ENCODE data around the gene MIR17HG. TPM values are rescaled to one million over a fixed set of nuclear protein-coding genes. Genes with fewer than 3 reads are reported as not detected.
"Not testable (repeated sequence)": the region's sequence is repeated elsewhere in the genome, so short reads cannot be mapped to it uniquely, and the experiment has no call there.

The MIR17HG gene
- total RNA-seq, 1 donor from 2014 or later: 16.7 TPM

- Histone ChIP-seq H3K4me3 (ENCODE audit: low read length in 3 of 3) (no peak overlapping the region), H3K9ac (ENCODE audit: low read depth in 1 of 3, low read length in 3 of 3) (no peak overlapping the region), H3K9me3 (ENCODE audit: control insufficient read depth in 3 of 3, low read length in 3 of 3) (no peaks in the 10 kb centered on the region), H3K27me3 (ENCODE audit: control insufficient read depth in 3 of 3, insufficient read depth in 3 of 3, low read length in 3 of 3) (peaks cover 2 to 29% (median 11%) of the 10 kb centered on the region in 3 donors), H3K36me3 (ENCODE audit: control insufficient read depth in 3 of 3, insufficient read depth in 3 of 3, low read length in 3 of 3) (no peaks in the 10 kb centered on the region), H3K4me1 (ENCODE audit: control insufficient read depth in 3 of 3, insufficient read depth in 3 of 3, low read length in 3 of 3) (no peaks in the 10 kb centered on the region), H3K27ac (ENCODE audit: low read depth, low read length) (no peak overlapping the region)
These were observed 34.4 kb upstream of the MIR17HG start for GRCh38 chr13:91313103-91313502.

- Histone ChIP-seq H3K36me3 (ENCODE audit: control insufficient read depth in 3 of 3, insufficient read depth in 3 of 3, low read length in 3 of 3) (no peaks in the 10 kb centered on the region), H3K9ac (ENCODE audit: low read depth in 1 of 3, low read length in 3 of 3) (no peak overlapping the region), H3K27me3 (ENCODE audit: control insufficient read depth in 3 of 3, insufficient read depth in 3 of 3, low read length in 3 of 3) (peaks cover 2 to 29% (median 11%) of the 10 kb centered on the region in 3 donors), H3K4me3 (ENCODE audit: low read length in 3 of 3) (no peak overlapping the region), H3K4me1 (ENCODE audit: control insufficient read depth in 3 of 3, insufficient read depth in 3 of 3, low read length in 3 of 3) (no peaks in the 10 kb centered on the region), H3K27ac (ENCODE audit: low read depth, low read length) (no peak overlapping the region), H3K9me3 (ENCODE audit: control insufficient read depth in 3 of 3, low read length in 3 of 3) (no peaks in the 10 kb centered on the region)
These were observed 33.9 kb upstream of the MIR17HG start for GRCh38 chr13:91313581-91313980.

GRCh38 chr13:91314888-91315287, 32.6 kb upstream of the MIR17HG start:
- Histone ChIP-seq H3K4me1 (ENCODE audit: control insufficient read depth in 3 of 3, insufficient read depth in 3 of 3, low read length in 3 of 3) (no peaks in the 10 kb centered on the region), H3K27ac (ENCODE audit: low read depth, low read length) (no peak overlapping the region), H3K27me3 (ENCODE audit: control insufficient read depth in 3 of 3, insufficient read depth in 3 of 3, low read length in 3 of 3) (peaks cover 2 to 29% (median 11%) of the 10 kb centered on the region in 3 donors), H3K9ac (ENCODE audit: low read depth in 1 of 3, low read length in 3 of 3) (no peak overlapping the region), H3K36me3 (ENCODE audit: control insufficient read depth in 3 of 3, insufficient read depth in 3 of 3, low read length in 3 of 3) (no peaks in the 10 kb centered on the region), H3K4me3 (ENCODE audit: low read length in 3 of 3) (no peak overlapping the region), H3K9me3 (ENCODE audit: control insufficient read depth in 3 of 3, low read length in 3 of 3) (no peaks in the 10 kb centered on the region)

- H3K9me3 ChIP-seq (ENCODE audit: control insufficient read depth in 3 of 3, low read length in 3 of 3): no peaks in the 10 kb centered on the region
- H3K27ac ChIP-seq (ENCODE audit: low read depth, low read length): no peak overlapping the region
- peaks cover 2 to 26% (median 10%) of the 10 kb centered on the region in 3 donors for H3K27me3 ChIP-seq (ENCODE audit: control insufficient read depth in 3 of 3, insufficient read depth in 3 of 3, low read length in 3 of 3)
- no peaks in the 10 kb centered on the region for H3K36me3 ChIP-seq (ENCODE audit: control insufficient read depth in 3 of 3, insufficient read depth in 3 of 3, low read length in 3 of 3)
- no peak overlapping the region for H3K4me3 ChIP-seq (ENCODE audit: low read length in 3 of 3)
- H3K9ac ChIP-seq (ENCODE audit: low read depth in 1 of 3, low read length in 3 of 3): no peak overlapping the region
- H3K4me1 ChIP-seq (ENCODE audit: control insufficient read depth in 3 of 3, insufficient read depth in 3 of 3, low read length in 3 of 3): no peaks in the 10 kb centered on the region
These were observed 28.6 kb upstream of the MIR17HG start for GRCh38 chr13:91318886-91319285.

- peaks cover 2 to 19% (median 5%) of the 10 kb centered on the region in 3 donors for H3K27me3 ChIP-seq (ENCODE audit: control insufficient read depth in 3 of 3, insufficient read depth in 3 of 3, low read length in 3 of 3)
- H3K9me3 ChIP-seq (ENCODE audit: control insufficient read depth in 3 of 3, low read length in 3 of 3): no peaks in the 10 kb centered on the region
- H3K9ac ChIP-seq (ENCODE audit: low read depth in 1 of 3, low read length in 3 of 3): no peak overlapping the region
- H3K4me1 ChIP-seq (ENCODE audit: control insufficient read depth in 3 of 3, insufficient read depth in 3 of 3, low read length in 3 of 3): no peaks in the 10 kb centered on the region
- H3K4me3 ChIP-seq (ENCODE audit: low read length in 3 of 3): no peak overlapping the region
- no peaks in the 10 kb centered on the region for H3K36me3 ChIP-seq (ENCODE audit: control insufficient read depth in 3 of 3, insufficient read depth in 3 of 3, low read length in 3 of 3)
- no peak overlapping the region for H3K27ac ChIP-seq (ENCODE audit: low read depth, low read length)
These were observed 27.5 kb upstream of the MIR17HG start for GRCh38 chr13:91319996-91320395.

- H3K4me3 ChIP-seq (ENCODE audit: low read length in 3 of 3); H3K4me1 ChIP-seq (ENCODE audit: control insufficient read depth in 3 of 3, insufficient read depth in 3 of 3, low read length in 3 of 3); H3K9ac ChIP-seq (ENCODE audit: low read depth in 1 of 3, low read length in 3 of 3); H3K36me3 ChIP-seq (ENCODE audit: control insufficient read depth in 3 of 3, insufficient read depth in 3 of 3, low read length in 3 of 3); H3K9me3 ChIP-seq (ENCODE audit: control insufficient read depth in 3 of 3, low read length in 3 of 3); H3K27ac ChIP-seq (ENCODE audit: low read depth, low read length): not testable (repeated sequence)
- peaks cover 2 to 19% (median 5%) of the 10 kb centered on the region in 3 donors for H3K27me3 ChIP-seq (ENCODE audit: control insufficient read depth in 3 of 3, insufficient read depth in 3 of 3, low read length in 3 of 3)
These were observed 26.5 kb upstream of the MIR17HG start for GRCh38 chr13:91320990-91321389.

- Histone ChIP-seq H3K4me3 (ENCODE audit: low read length in 3 of 3) (no peak overlapping the region), H3K27me3 (ENCODE audit: control insufficient read depth in 3 of 3, insufficient read depth in 3 of 3, low read length in 3 of 3) (peaks cover 0 to 9% (median 0%) of the 10 kb centered on the region in 3 donors), H3K36me3 (ENCODE audit: control insufficient read depth in 3 of 3, insufficient read depth in 3 of 3, low read length in 3 of 3) (no peaks in the 10 kb centered on the region), H3K9me3 (ENCODE audit: control insufficient read depth in 3 of 3, low read length in 3 of 3) (no peaks in the 10 kb centered on the region), H3K4me1 (ENCODE audit: control insufficient read depth in 3 of 3, insufficient read depth in 3 of 3, low read length in 3 of 3) (no peaks in the 10 kb centered on the region), H3K27ac (ENCODE audit: low read depth, low read length) (no peak overlapping the region), H3K9ac (ENCODE audit: low read depth in 1 of 3, low read length in 3 of 3) (no peak overlapping the region)
These were observed 24.1 kb upstream of the MIR17HG start for GRCh38 chr13:91323349-91323748.

GRCh38 chr13:91326146-91326545, 21.3 kb upstream of the MIR17HG start:
- H3K27me3 ChIP-seq (ENCODE audit: control insufficient read depth in 3 of 3, insufficient read depth in 3 of 3, low read length in 3 of 3): peaks cover 0 to 4% (median 0%) of the 10 kb centered on the region in 3 donors
- H3K9ac ChIP-seq (ENCODE audit: low read depth in 1 of 3, low read length in 3 of 3): no peak overlapping the region
- no peaks in the 10 kb centered on the region for H3K9me3 ChIP-seq (ENCODE audit: control insufficient read depth in 3 of 3, low read length in 3 of 3)
- H3K4me3 ChIP-seq (ENCODE audit: low read length in 3 of 3): no peak overlapping the region
- H3K27ac ChIP-seq (ENCODE audit: low read depth, low read length): no peak overlapping the region
- H3K4me1 ChIP-seq (ENCODE audit: control insufficient read depth in 3 of 3, insufficient read depth in 3 of 3, low read length in 3 of 3): no peaks in the 10 kb centered on the region
- no peaks in the 10 kb centered on the region for H3K36me3 ChIP-seq (ENCODE audit: control insufficient read depth in 3 of 3, insufficient read depth in 3 of 3, low read length in 3 of 3)

GRCh38 chr13:91328726-91329125, 18.8 kb upstream of the MIR17HG start:
- H3K9ac ChIP-seq (ENCODE audit: low read depth in 1 of 3, low read length in 3 of 3): no peak overlapping the region
- no peak overlapping the region for H3K4me3 ChIP-seq (ENCODE audit: low read length in 3 of 3)
- no peaks in the 10 kb centered on the region for H3K36me3 ChIP-seq (ENCODE audit: control insufficient read depth in 3 of 3, insufficient read depth in 3 of 3, low read length in 3 of 3)
- no peaks in the 10 kb centered on the region for H3K4me1 ChIP-seq (ENCODE audit: control insufficient read depth in 3 of 3, insufficient read depth in 3 of 3, low read length in 3 of 3)
- no peak overlapping the region for H3K27ac ChIP-seq (ENCODE audit: low read depth, low read length)
- no peaks in the 10 kb centered on the region for H3K27me3 ChIP-seq (ENCODE audit: control insufficient read depth in 3 of 3, insufficient read depth in 3 of 3, low read length in 3 of 3)
- no peaks in the 10 kb centered on the region for H3K9me3 ChIP-seq (ENCODE audit: control insufficient read depth in 3 of 3, low read length in 3 of 3)

- Histone ChIP-seq H3K36me3 (ENCODE audit: control insufficient read depth in 3 of 3, insufficient read depth in 3 of 3, low read length in 3 of 3) (no peaks in the 10 kb centered on the region), H3K4me1 (ENCODE audit: control insufficient read depth in 3 of 3, insufficient read depth in 3 of 3, low read length in 3 of 3) (no peaks in the 10 kb centered on the region), H3K27me3 (ENCODE audit: control insufficient read depth in 3 of 3, insufficient read depth in 3 of 3, low read length in 3 of 3) (no peaks in the 10 kb centered on the region), H3K27ac (ENCODE audit: low read depth, low read length) (no peak overlapping the region), H3K9ac (ENCODE audit: low read depth in 1 of 3, low read length in 3 of 3) (no peak overlapping the region), H3K4me3 (ENCODE audit: low read length in 3 of 3) (no peak overlapping the region), H3K9me3 (ENCODE audit: control insufficient read depth in 3 of 3, low read length in 3 of 3) (no peaks in the 10 kb centered on the region)
These were observed 17.8 kb upstream of the MIR17HG start for GRCh38 chr13:91329733-91330132.
